Measurements from ENCODE around the gene ANAPC7. TPM values are rescaled to one million over a fixed set of nuclear protein-coding genes. Genes with fewer than 3 reads are reported as not detected.

The ANAPC7 gene
- total and polyA plus RNA-seq, 9 of the 15 experiments (the other 6 are each of a cell fraction or from before 2014, with no cell fraction given): 46.7 to 158 (median 109) TPM

GRCh38 chr12:110354172-110354780, 49.2 kb downstream of the ANAPC7 start:
- Histone ChIP-seq H3K79me2 (ENCODE audit: control insufficient read depth, insufficient read depth, low read length) (no peaks in the 10 kb centered on the region), H2AFZ (ENCODE audit: low read depth, low read length) (peak overlapping the region; percentile 66), H3K4me2 (ENCODE audit: insufficient read depth, low read length) (peak overlapping the region; percentile 50), H3K36me3 (ENCODE audit: control insufficient read depth, insufficient read depth, low read length) (peaks cover 17% of the 10 kb centered on the region; the same call in 2 of the 3 replicates), H3K9me1 (ENCODE audit: control insufficient read depth, insufficient read depth, low read length) (no peaks in the 10 kb centered on the region), H3K4me3 (no peak overlapping the region), H3K9ac (ENCODE audit: insufficient read depth in 1 of 2, low read depth in 2 of 2, low read length in 2 of 2) (peak overlapping the region in 1 of 2 experiments; percentile 36; a peak in 1 of 4 replicates), H4K20me1 (replicated peaks; ENCODE audit: control insufficient read depth, insufficient read depth, low read length) (peaks cover 6% of the 10 kb centered on the region; the same call in 1 of the 2 replicates), H3K27me3 (ENCODE audit: control insufficient read depth in 2 of 2, insufficient read depth in 2 of 2, low read length in 2 of 2) (no peaks in the 10 kb centered on the region), H3K27ac (ENCODE audit: extremely low read depth, low read depth, low read length) (peak overlapping the region; percentile 85), H3K9me3 (replicated peaks; ENCODE audit: control insufficient read depth, insufficient read depth, low read depth, low read length) (no peaks in the 10 kb centered on the region), H3K4me1 (replicated peaks in 1 of 2; ENCODE audit: control insufficient read depth in 2 of 2, insufficient read depth in 2 of 2, low read length in 2 of 2) (peaks cover 8 to 21% of the 10 kb centered on the region in 2 experiments; a peak in 4 of 5 replicates)
- DNase-seq (ENCODE audit: extremely low read depth in 1 of 4, low spot score in 3 of 4) (peak; percentile 66 to 86 (median 78)), FAIRE-seq (peak; percentile 90), ATAC-seq (peak; percentile 68)
- BruUV-seq (replicated peaks): no TSS peak
- CTCF ChIA-PET (ENCODE audit: low intra/inter-chr PET ratio): interaction anchor here (1.7 kb wide), 1 partner anchor 77 kb away, joined by 7 read pairs; no protein-coding TSS in a partner anchor
- in situ Hi-C loops (cut with MboI) (no loop called here), intact Hi-C loops (cut with micrococcal nuclease) (loop anchor here (1.0 to 10.0 kb wide), 2 partner anchors 77 to 249 kb away; no protein-coding TSS in a partner anchor)
- 16% methylated on average over 7 of the region's 7 CpGs for WGBS (ENCODE audit: insufficient coverage, low coverage, missing lambda C conversion rate)
- POLR2A ChIA-PET: interaction anchor here (0.5 to 1.7 kb wide), 14 partner anchors 9 to 225 kb away, joined by 3 to 10 read pairs (median 3); partner anchors contain the start of gene ARPC3
- TF ChIP-seq, protein P1, sequence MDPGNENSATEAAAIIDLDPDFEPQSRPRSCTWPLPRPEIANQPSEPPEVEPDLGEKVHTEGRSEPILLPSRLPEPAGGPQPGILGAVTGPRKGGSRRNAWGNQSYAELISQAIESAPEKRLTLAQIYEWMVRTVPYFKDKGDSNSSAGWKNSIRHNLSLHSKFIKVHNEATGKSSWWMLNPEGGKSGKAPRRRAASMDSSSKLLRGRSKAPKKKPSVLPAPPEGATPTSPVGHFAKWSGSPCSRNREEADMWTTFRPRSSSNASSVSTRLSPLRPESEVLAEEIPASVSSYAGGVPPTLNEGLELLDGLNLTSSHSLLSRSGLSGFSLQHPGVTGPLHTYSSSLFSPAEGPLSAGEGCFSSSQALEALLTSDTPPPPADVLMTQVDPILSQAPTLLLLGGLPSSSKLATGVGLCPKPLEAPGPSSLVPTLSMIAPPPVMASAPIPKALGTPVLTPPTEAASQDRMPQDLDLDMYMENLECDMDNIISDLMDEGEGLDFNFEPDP (CRISPR knock-in tag; IDR thresholded peaks at IDR 0.05): no peak
- no peak for TF ChIP-seq ZNF583 (CRISPR knock-in tag; IDR thresholded peaks at IDR 0.05)
- no peak for TF ChIP-seq NFE2L1 (tag; IDR thresholded peaks at IDR 0.05; ENCODE audit: borderline replicate concordance, low read depth)
- TF ChIP-seq FOXJ2 (tag; IDR thresholded peaks at IDR 0.05): no peak
- TF ChIP-seq HNRNPLL (IDR thresholded peaks at IDR 0.05; ENCODE audit: low read depth, low read length, poor library complexity, severe bottlenecking): no peak
- no peak for TF ChIP-seq ZZZ3 (IDR thresholded peaks at IDR 0.05)
- no peak for TF ChIP-seq ZNF217 (CRISPR knock-in tag; IDR thresholded peaks at IDR 0.05)
- TF ChIP-seq BCL6 (CRISPR knock-in tag; IDR thresholded peaks at IDR 0.05): no peak
- no peak for TF ChIP-seq ZNF146 (CRISPR knock-in tag; IDR thresholded peaks at IDR 0.05; ENCODE audit: unreplicated experiment)
- TF ChIP-seq BCOR (IDR thresholded peaks at IDR 0.05): peak; percentile 97
- TF ChIP-seq, protein P2, sequence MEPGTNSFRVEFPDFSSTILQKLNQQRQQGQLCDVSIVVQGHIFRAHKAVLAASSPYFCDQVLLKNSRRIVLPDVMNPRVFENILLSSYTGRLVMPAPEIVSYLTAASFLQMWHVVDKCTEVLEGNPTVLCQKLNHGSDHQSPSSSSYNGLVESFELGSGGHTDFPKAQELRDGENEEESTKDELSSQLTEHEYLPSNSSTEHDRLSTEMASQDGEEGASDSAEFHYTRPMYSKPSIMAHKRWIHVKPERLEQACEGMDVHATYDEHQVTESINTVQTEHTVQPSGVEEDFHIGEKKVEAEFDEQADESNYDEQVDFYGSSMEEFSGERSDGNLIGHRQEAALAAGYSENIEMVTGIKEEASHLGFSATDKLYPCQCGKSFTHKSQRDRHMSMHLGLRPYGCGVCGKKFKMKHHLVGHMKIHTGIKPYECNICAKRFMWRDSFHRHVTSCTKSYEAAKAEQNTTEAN (CRISPR knock-in tag; IDR thresholded peaks at IDR 0.05): no peak
- TF ChIP-seq CREB1 (IDR thresholded peaks at IDR 0.05): peak; percentile 60
- no peak for TF ChIP-seq CREB1 (CRISPR knock-in tag; IDR thresholded peaks at IDR 0.05)
- TF ChIP-seq NR2C2 (CRISPR knock-in tag; IDR thresholded peaks at IDR 0.05): no peak
- TF ChIP-seq NR2C2 (tag; IDR thresholded peaks at IDR 0.05): no peak
- peak; percentile 20; the same call in 1 of the 2 replicates for TF ChIP-seq PHF21A (IDR thresholded peaks at IDR 0.05; ENCODE audit: borderline replicate concordance, low read depth)
- no peak for TF ChIP-seq ZBTB12 (CRISPR knock-in tag; IDR thresholded peaks at IDR 0.05)
- no peak for TF ChIP-seq ZNF280B (CRISPR knock-in tag; IDR thresholded peaks at IDR 0.05)
